RPMI8226 (cell line): ENCODE results near the gene ATG9B.

Experiments used
- DNase-seq: peaks from one replicate; pipeline ENCODE4 v3.0.0-alpha.2; 2015

Gene ATG9B

DNA sequence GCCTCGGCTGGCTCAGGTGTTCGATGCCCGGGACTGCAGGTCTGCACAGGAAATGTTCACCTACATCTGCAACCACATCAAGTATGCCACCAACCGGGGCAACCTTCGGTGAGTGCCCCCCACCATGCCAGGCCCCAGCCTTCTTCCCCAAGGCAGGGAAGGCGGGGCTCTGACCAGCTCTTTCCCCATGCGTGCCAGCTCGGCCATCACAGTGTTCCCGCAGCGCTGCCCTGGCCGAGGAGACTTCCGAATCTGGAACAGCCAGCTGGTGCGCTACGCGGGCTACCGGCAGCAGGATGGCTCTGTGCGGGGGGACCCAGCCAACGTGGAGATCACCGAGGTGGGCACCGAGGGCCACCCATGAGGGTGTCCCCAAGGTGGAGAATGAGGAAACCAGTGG, 26.0 kb downstream of the ATG9B start:
- no peak for DNase-seq

DNA sequence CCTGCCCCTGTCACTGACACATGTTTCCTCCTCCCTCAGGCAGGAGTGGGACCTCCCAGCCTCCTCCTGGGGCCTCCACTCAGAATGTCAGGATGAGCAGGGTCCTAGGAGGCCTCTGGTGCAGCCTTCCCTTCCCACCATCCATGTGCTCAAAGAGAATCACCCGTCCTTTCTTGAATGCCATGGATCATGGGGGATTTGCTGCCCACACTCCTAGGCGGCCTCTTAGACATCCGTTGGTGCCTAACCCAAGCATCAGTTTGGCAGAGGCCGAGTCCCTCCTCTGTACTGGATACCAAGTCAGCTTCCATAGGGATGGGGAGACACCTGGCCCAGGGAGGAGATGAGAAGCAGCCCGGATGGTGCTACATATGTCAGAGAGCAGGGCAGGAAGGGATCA, 26.5 kb downstream of the ATG9B start:
- no peak for DNase-seq

DNA sequence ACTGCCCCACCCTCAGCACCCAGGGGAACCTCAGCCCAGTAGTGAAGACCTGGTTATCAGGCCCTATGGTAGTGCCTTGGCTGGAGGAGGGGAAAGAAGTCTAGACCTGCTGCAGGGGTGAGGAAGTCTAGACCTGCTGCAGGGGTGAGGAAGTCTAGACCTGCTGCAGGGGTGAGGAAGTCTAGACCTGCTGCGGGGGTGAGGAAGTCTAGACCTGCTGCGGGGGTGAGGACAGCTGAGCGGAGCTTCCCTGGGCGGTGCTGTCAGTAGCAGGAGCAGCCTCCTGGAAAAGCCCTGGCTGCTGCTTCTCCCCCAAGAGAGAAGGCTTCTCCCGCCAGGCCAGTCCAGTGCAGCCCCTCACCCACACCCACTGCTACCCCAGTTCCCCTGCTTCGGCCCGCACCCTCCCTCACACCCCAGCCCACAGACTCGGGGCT, 27.2 kb downstream of the ATG9B start:
- no peak for DNase-seq

DNA sequence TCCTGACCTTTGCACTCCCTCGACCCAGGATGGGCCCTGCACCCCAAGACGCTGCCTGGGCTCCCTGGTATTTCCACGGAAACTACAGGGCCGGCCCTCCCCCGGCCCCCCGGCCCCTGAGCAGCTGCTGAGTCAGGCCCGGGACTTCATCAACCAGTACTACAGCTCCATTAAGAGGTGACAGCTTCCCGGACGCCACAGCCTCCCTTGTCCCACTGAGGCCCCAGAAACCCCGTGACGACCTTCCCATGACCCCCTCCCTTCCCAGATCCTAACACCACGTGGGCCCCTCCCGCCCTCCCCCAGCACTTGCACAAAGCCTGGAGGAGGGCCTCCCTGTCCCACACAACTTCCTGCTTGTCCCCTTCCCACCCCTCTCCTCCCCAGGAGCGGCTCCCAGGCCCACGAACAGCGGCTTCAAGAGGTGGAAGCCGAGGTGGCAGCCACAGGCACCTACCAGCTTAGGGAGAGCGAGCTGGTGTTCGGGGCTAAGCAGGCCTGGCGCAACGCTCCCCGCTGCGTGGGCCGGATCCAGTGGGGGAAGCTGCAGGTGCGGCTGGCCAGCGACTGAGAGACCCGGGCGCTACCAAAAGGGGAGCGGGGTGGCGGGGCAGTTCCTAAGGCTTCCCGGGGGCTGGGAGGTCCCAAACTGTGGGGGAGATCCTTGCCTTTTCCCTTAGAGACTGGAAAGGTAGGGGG, 27.8 kb downstream of the ATG9B start:
- peak; percentile 38 for DNase-seq

DNA sequence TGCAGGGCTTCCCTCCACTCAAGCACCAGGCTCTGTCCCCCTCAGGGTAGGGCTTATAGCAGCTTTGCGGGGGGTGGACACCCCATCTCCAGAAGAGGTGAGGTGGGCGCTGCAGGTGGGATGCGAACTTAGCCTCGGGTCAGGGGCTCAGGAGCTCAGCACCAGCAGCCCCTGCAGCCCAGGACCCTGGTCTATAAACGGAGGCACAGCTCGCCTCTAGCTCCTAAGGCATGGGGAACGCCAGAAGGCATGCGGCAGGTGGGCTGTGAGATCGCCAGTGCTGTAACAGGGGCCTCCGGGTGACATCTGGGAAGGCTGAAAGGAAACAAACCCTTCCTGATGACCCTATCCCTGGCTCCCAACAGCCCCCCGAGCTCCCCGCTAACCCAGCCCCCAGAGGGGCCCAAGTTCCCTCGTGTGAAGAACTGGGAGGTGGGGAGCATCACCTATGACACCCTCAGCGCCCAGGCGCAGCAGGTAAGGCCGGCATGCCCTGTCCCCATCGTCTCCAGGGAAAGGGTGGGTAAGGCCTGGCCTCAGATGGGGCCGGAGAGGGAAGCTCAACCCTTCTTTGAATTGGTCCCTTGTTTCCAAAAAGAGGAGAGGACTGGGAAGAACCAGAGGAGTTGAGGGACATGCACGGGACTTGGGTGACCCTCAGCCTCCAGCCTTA, 29.3 kb downstream of the ATG9B start:
- no peak for DNase-seq

DNA sequence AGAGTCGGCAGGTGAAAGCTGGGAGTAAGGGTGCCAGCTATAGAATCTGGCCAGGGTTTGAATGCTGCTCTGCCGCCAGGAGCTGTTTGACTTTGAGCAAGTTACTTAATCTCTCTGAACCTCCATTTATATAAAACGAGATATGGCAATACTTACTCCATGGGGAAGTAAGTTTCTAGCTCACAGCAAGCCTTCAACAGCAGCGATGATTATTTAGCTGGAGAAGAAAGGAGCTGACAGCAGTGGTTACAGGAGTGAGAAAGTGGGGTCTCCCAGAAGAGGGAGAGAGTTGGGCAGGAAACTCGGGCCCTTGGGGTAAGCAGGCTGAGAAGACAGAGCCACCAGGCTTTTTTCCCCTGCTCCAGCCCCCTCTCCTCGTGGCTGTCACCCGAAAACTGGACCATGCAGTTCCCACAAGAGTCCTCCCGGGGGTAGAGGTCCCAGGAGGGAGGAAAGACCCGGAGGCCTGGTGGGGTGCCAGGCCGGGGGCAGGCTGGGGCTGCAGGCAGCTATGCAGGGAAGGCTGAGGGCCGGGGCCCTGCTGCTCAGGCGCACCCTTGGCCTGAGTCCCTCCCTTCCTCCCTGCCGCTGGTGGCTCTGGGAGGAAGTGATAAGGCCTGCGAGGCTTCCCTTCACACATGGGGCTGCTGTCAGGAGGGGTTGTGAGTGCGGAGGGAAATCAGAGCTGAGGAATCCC, 30.0 kb downstream of the ATG9B start:
- peak; percentile 50 for DNase-seq

DNA sequence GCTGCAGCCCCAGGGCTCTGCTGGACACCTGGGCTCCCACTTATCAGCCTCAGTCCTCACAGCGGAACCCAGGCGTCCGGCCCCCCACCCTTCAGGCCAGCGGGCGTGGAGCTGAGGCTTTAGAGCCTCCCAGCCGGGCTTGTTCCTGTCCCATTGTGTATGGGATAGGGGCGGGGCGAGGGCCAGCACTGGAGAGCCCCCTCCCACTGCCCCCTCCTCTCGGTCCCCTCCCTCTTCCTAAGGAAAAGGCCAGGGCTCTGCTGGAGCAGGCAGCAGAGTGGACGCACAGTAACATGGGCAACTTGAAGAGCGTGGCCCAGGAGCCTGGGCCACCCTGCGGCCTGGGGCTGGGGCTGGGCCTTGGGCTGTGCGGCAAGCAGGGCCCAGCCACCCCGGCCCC, 30.8 kb downstream of the ATG9B start:
- DNase-seq, result no peak

DNA sequence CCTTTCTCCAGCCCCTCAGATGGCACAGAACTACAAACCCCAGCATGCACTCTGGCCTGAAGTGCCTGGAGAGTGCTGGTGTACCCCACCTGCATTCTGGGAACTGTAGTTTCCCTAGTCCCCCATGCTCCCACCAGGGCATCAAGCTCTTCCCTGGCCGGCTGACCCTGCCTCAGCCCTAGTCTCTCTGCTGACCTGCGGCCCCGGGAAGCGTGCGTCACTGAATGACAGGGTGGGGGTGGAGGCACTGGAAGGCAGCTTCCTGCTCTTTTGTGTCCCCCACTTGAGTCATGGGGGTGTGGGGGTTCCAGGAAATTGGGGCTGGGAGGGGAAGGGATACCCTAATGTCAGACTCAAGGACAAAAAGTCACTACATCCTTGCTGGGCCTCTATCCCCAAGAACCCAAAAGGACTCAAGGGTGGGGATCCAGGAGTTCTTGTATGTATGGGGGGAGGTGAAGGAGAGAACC, 31.4 kb downstream of the ATG9B start:
- DNase-seq, result peak; percentile 54

DNA sequence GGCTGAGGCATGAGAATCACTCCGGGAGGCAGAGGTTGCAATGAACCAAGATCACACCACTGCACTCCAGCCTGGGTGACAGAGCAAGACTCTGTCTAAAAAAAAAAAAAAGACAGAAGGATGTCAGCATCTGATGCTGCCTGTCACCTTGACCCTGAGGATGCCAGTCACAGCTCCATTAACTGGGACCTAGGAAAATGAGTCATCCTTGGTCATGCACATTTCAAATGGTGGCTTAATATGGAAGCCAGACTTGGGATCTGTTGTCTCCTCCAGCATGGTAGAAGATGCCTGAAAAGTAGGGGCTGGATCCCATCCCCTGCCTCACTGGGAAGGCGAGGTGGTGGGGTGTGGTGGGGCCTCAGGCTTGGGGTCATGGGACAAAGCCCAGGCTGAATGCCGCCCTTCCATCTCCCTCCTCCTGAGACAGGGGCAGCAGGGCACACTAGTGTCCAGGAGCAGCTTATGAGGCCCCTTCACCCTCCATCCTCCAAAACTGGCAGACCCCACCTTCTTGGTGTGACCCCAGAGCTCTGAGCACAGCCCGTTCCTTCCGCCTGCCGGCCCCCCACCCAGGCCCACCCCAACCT, 32.1 kb downstream of the ATG9B start:
- no peak for DNase-seq

DNA sequence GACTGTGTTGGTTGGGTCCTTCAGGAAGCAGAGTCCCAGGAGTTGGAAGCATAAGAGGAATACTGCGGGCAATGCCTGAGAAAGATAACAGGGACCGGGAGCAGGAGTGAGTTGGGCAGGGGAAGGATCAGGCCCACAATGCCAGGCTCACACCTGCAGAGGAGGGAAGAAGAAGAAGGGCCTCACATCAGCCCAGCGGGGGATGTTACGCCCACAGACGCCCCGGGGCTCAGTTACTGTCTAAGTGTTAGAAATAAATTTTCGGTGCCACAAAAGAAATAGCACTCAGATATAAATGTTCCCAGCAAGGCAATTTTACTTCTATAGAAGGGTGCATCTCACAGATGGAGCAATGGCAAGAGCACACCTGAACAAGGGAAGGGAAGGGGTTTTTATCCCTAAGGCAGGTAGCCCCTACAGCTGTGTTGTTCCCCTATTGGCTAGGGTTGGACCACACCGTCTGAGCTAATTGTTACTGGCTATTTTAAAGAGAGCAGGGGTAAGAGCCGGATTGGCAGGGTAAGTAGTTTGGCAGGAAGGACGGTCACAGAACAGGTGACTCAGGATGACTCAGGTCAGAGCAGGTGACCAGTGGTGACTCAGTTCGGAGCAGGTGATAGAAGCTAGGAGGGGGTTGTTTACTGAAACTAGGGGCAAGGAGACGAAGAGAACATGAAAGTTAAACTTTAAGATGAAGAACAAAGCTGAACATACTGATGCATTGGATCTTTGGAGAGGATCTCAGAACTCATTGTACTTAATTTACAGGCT, 33.7 kb downstream of the ATG9B start, which contains the start of gene NOS3:
Gene NOS3 (plus strand): TSS at position 602 of the 771 bp plus-strand sequence. CDS start 2,787 bp downstream, outside the sequence.
- DNase-seq, result no peak

DNA sequence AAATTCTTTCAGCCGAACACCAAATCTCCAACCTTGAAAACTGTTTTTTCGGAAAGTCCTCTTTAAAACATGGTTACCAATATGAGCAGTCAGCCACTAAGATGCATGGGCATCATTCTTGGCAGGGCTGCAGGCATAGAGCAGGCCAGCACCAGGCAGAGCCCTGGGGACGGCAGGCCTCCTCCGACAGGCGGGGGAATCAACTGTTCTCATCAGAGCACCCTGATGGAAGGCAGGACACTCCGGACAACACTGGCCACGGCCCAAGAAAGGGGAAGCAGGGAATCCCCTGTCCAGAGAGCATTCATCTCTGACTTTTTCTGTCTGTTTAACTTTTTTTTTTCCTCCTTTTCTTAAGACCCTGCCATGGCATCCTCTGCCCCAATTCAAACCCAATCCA, 34.8 kb downstream of the ATG9B start:
- DNase-seq, result no peak

DNA sequence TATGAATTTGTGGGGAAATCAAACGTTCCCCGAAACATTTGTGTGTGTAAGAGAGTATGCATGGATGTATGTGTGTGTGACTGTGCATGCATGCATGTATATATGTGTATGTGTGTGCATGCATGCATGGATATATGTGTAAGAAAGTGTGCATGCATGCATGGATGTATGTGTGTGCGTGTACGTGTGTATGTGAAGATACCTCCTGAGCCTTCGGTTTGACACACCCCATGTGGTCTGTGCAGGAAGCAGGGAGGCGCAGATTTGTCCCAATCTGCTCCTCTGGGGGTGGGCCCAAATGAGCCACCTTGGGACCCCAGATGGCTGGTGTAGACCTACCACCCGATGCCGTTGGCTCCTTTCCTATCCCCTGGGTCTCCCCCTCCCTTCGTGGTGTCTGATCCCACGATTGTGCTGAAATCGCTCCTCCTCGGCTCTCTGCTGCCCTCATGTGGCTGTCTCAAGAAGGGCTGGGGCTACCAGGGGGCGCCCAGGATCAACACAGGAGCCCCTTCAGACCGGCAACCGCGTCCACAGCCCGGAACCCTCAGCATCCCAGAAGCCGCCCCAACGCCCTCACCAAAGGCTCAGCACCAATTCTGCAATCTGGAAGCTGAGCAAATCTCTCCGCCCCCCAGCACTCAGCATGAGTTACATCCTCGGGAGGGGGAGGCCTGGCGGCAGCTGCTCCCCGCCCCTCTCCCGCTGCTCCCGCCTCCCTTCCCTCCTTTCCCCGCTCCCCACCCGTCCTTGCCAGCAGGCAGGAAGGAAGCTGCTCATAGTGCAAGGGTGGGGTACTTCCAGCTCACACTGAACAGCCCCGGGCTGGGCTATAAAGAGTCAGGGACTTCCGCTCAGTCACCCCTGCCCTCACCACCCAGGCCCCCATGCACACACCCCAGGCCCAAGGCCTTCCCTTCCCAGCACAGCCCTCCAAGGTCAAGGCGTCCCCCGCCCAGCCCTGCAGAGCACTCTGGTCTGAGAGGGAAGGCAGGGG, 35.8 kb downstream of the ATG9B start:
- DNase-seq, result peak; percentile 68

DNA sequence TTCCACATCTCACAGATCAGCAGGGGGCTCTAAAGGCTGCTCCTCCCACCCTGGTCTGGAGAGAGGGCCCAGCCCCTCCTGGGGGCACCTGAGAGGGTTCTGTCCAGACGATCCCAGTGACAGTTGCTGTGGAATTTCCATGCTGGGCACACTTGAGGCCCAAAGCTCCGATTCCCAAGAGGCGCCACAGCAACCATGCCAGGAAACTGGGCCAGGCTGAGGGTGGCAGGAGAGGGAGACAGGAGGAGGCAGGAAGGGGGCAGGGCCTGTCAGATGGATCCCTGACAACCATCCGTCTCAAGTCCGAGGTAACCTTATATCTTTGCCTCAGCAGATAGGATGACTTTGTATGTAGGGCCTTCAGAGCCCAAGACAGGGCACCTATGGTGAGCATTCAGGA, 37.7 kb downstream of the ATG9B start:
- DNase-seq, result no peak

DNA sequence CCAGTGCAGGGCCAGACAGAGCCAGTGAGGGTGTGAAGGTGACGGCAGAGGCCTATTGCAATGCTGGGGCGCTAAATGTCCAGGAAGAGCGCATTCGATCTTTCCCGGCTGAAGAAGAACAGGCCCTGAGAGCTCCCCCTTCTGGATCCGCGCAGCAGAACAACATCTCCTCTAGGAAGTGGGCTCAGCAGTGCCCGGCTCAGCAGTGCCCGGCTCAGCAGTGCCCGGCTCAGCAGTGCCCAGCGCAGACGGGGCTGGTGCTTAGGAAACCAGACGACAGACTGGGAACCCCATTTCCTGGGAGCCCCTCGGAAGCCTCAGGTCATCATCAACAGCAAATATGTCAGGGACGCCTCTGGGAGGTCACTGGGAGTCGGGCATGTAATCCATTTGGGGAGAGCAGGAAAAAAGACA, 38.2 kb downstream of the ATG9B start:
- peak; percentile 83 for DNase-seq

DNA sequence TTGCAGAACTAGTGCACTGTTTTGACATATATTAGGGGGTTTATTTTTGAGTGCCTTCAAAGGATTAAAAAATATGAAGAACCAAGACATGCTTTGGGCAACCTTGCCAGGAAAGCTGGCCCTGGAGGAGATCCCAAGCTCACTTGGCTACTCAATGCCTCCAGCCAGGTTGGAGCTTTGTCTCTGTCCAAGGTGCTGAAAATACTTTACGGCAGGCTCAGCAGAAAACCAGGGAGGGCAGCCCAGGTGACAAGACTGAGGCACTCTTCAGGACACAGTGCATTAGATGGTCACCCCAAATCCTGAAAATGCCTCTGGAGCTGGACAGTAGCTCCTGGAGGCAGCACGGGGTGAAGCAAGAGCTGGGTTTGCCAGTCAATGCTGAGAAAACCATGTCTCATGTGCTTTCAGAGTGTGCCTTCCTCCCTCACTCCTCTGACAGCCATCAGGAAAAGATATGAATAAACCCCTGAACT, 40.4 kb downstream of the ATG9B start:
- DNase-seq, result peak; percentile 78

DNA sequence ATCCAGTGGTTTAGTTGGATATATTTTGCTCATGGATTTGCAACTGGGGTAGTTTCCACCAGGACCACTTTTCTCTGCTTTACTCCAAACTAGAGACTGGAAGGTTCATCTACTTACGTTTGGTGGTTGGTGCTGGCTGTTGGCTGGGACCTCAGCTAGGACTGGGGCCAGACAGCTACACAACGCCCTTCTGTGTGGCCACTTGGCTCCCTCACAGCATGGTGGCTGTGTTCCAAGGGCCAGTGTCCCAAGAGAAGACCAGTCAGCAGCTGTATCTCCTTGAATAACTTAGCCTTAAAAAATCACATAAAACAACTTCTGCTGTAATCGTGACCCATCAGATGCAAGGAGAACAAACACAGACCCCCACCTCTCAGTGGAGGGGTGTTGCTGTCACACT, 41.9 kb downstream of the ATG9B start:
- no peak for DNase-seq

DNA sequence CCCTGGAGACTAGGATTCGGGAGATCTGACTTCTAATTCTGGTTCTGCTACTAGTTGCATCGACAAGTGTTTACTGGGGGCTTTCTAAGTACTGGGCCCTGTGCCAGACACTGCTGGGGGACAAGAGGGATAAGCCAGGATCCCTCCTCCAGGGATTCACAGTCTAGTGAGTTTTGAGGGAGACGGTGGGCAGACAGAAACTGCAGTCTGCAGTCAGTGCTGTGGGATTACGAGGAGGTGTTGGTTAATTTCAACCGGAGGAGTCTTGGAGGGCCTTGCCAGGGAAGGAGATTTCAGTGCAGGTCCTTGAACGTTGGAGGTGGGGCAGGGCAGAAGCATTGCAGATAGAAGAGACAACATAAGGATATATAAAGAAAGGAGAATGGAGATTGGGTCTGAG, 42.6 kb downstream of the ATG9B start:
- no peak for DNase-seq

DNA sequence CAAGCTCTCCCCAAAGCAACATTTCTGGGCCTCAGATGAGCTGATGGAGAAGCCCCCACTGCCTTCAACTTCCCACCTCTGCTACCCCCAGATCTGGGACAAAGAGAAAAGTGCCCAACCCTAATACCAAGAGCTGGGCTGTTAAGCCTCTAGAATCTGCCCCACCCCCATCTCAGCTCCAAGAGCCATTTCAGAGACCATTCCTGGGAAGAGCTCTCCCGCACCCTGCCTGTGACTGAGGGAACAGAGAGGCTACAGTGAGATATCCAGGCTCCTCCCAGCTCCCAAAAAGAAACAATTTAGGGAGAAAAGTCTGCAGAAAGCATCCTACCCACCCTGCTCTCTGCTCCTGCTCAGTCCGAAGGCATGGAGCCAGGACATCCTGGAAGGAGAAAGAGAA, 43.6 kb downstream of the ATG9B start:
- no peak for DNase-seq

DNA sequence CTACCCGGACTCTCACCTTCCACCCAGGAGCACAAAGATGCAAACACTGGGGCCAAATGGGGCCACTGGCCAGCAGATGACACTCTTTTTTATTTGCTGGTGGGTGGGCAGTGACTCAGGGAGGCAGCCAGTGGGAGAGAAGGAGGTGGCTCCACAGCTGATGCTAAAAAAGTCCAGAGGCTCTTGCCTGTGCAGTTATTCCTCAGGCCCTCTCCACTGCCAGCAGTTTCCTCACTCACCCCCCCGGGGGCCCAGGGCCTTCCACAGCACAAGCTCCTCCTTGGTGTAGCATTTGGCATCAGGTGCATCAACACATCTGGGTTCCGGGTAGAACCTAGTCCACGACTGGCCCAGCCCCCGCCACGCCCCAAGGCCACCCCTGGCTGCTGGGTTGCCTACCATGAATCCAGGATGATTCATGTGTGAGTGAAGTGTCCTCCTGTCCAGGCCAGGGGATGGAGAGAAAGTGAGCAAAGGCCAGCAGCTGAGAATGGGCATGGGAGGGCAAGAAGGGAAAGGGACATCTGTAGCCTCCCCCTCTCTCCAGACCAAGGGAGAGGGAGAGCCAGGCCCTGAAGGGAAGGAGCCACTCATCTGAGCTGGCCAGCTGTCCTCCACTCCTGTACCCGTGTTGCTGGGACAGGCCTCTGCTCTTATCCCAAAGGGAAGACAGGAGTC, 44.4 kb downstream of the ATG9B start:
- DNase-seq, result peak; percentile 59

DNA sequence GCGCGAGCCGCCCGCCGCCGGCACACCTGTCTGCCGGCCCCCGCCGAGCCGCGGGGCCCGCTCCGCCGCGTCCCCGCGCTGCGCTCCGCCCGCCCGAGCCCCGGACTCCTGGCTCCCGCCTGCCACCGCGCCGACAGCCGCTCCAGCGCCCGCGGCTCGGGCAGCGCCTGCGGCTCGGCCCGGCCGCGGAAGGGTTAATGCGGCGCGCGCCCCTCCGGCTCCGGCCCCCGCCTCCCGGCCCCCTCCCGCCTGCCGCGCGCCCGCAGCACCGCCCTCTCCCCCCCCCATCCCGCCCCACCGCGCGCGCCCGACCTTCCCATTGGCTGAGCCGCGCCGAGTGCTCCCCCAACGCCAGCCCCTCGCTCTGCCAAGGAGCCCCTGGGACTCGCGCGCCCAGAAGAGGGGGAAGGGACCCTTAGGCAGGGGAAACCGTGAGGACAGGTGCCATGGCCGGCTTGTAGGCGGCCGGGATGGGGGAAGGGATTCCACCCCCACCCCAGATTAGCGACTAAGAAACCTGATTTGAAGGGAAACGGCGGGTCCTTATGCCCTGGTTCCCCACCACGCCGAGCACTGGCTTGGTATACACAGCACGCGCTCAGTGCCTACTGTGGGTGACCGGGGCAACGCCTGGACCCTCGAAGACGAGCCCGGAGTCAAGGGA, 46.0 kb downstream of the ATG9B start, which contains the start of gene KCNH2:
Gene KCNH2 (minus strand): TSS at position 196 of the 664 bp plus-strand sequence. CDS start 408 bp downstream, outside the sequence.
- peak; percentile 78 for DNase-seq
